Measurements from ENCODE around the gene RAB36. TPM values are rescaled to one million over a fixed set of nuclear protein-coding genes. Genes with fewer than 3 reads are reported as not detected.

Gene RAB36
- total and polyA plus RNA-seq, 4 donors, result 0.22 to 0.56 (median 0.37) TPM

GRCh38 chr22:23184100-23184763 is 39.0 kb downstream of the RAB36 start:
- no peak overlapping the region for H3K4me3 ChIP-seq (ENCODE audit: low read depth in 1 of 3, low read length in 3 of 3)
- peaks cover 7 to 47% (median 40%) of the 10 kb centered on the region in 4 donors for H3K4me1 ChIP-seq (ENCODE audit: control insufficient read depth in 4 of 4, insufficient read depth in 4 of 4, low read length in 3 of 4)
- WGBS, result 64% methylated on average over 3 of the region's 3 CpGs
- TF ChIP-seq, protein P1, sequence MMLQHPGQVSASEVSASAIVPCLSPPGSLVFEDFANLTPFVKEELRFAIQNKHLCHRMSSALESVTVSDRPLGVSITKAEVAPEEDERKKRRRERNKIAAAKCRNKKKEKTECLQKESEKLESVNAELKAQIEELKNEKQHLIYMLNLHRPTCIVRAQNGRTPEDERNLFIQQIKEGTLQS (IDR thresholded peaks at IDR 0.05), result no peak
- TF ChIP-seq, protein P2, sequence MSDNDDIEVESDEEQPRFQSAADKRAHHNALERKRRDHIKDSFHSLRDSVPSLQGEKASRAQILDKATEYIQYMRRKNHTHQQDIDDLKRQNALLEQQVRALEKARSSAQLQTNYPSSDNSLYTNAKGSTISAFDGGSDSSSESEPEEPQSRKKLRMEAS (IDR thresholded peaks at IDR 0.05), result no peak
- no peak for TF ChIP-seq FOXA2 (IDR thresholded peaks at IDR 0.05)
- peak in 1 of 2 donors; percentile 31 for TF ChIP-seq HNF4A (conservative IDR thresholded peaks at IDR 0.05)
- DNase-seq (ENCODE audit: low spot score), result no peak
- no peaks in the 10 kb centered on the region for H3K36me3 ChIP-seq (ENCODE audit: control insufficient read depth in 4 of 4, insufficient read depth in 3 of 4, low read depth in 1 of 4, low read length in 3 of 4)
- no peak overlapping the region for H3K9ac ChIP-seq (ENCODE audit: low read depth in 1 of 2, low read length in 2 of 2)
- H3K27ac ChIP-seq (ENCODE audit: low read depth in 1 of 2, low read length in 2 of 2), result peak overlapping the region; percentile 2 to 31
- no peaks in the 10 kb centered on the region for H3K27me3 ChIP-seq (ENCODE audit: control insufficient read depth in 4 of 4, insufficient read depth in 4 of 4, low read length in 3 of 4)
- H3K9me3 ChIP-seq (ENCODE audit: control insufficient read depth in 4 of 4, low read length in 3 of 4), result no peaks in the 10 kb centered on the region

- WGBS, result 74% methylated on average over 5 of the region's 5 CpGs
- Histone ChIP-seq H3K9me3 (ENCODE audit: control insufficient read depth in 4 of 4, low read length in 3 of 4) (no peaks in the 10 kb centered on the region), H3K4me1 (ENCODE audit: control insufficient read depth in 4 of 4, insufficient read depth in 4 of 4, low read length in 3 of 4) (peaks cover 7 to 42% (median 36%) of the 10 kb centered on the region in 4 donors), H3K27ac (ENCODE audit: low read depth in 1 of 2, low read length in 2 of 2) (peak overlapping the region; percentile 2 to 31), H3K4me3 (ENCODE audit: low read depth in 1 of 3, low read length in 3 of 3) (no peak overlapping the region), H3K27me3 (ENCODE audit: control insufficient read depth in 4 of 4, insufficient read depth in 4 of 4, low read length in 3 of 4) (no peaks in the 10 kb centered on the region), H3K9ac (ENCODE audit: low read depth in 1 of 2, low read length in 2 of 2) (no peak overlapping the region), H3K36me3 (ENCODE audit: control insufficient read depth in 4 of 4, insufficient read depth in 3 of 4, low read depth in 1 of 4, low read length in 3 of 4) (no peaks in the 10 kb centered on the region)
- no peak for DNase-seq (ENCODE audit: low spot score)
- TF ChIP-seq, protein P1 (IDR thresholded peaks at IDR 0.05), result no peak
- TF ChIP-seq JUND (IDR thresholded peaks at IDR 0.05) (no peak), SP1 (IDR thresholded peaks at IDR 0.05) (no peak), GABPA (IDR thresholded peaks at IDR 0.05 in 1 of 2, conservative IDR thresholded peaks at IDR 0.05 in 1 of 2) (no peak), HNF4G (IDR thresholded peaks at IDR 0.05) (no peak), FOXA2 (IDR thresholded peaks at IDR 0.05) (no peak), EGR1 (IDR thresholded peaks at IDR 0.05; ENCODE audit: low read depth in 2 of 2) (no peak), FOXA1 (IDR thresholded peaks at IDR 0.05) (no peak), RXRA (IDR thresholded peaks at IDR 0.05) (no peak), TAF1 (conservative IDR thresholded peaks at IDR 0.05) (no peak)
- TF ChIP-seq, protein P3, sequence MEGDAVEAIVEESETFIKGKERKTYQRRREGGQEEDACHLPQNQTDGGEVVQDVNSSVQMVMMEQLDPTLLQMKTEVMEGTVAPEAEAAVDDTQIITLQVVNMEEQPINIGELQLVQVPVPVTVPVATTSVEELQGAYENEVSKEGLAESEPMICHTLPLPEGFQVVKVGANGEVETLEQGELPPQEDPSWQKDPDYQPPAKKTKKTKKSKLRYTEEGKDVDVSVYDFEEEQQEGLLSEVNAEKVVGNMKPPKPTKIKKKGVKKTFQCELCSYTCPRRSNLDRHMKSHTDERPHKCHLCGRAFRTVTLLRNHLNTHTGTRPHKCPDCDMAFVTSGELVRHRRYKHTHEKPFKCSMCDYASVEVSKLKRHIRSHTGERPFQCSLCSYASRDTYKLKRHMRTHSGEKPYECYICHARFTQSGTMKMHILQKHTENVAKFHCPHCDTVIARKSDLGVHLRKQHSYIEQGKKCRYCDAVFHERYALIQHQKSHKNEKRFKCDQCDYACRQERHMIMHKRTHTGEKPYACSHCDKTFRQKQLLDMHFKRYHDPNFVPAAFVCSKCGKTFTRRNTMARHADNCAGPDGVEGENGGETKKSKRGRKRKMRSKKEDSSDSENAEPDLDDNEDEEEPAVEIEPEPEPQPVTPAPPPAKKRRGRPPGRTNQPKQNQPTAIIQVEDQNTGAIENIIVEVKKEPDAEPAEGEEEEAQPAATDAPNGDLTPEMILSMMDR (IDR thresholded peaks at IDR 0.05; ENCODE audit: low read depth, low read length, missing input control), result no peak
Observed at GRCh38 chr22:23184764-23185113, 39.5 kb downstream of the RAB36 start.

DNA sequence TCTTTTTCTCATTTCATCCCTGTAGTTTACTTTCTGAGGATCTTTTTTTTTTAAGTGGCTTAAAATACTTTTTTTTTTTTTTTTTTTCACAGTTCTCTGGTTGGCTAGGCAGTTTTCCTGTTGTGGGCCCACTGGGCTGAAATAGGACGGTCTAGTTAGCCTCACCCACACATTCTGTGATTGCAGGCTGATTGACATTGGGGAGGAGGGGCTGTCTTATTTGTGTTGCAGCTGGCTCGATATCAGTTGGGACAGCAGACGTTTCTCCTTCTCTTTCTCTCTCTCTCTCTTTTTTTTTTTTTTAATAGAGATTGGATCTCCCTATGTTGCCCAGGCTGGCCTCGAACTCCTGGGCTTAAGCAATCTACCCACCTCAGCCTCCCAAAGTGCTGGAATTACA is 41.9 kb downstream of the RAB36 start:
- H3K9ac ChIP-seq (ENCODE audit: low read depth in 1 of 2, low read length in 2 of 2), result no peak overlapping the region
- H3K4me3 ChIP-seq (ENCODE audit: low read depth in 1 of 3, low read length in 3 of 3), result no peak overlapping the region
- TF ChIP-seq, protein P1 (IDR thresholded peaks at IDR 0.05), result no peak
- TF ChIP-seq EGR1 (IDR thresholded peaks at IDR 0.05; ENCODE audit: low read depth in 2 of 2) (no peak), HNF4A (conservative IDR thresholded peaks at IDR 0.05) (no peak), RXRA (IDR thresholded peaks at IDR 0.05) (no peak), FOXA2 (IDR thresholded peaks at IDR 0.05) (no peak), NR2F2 (IDR thresholded peaks at IDR 0.05) (no peak), FOXA1 (IDR thresholded peaks at IDR 0.05) (no peak), TAF1 (conservative IDR thresholded peaks at IDR 0.05) (no peak), GABPA (IDR thresholded peaks at IDR 0.05 in 1 of 2, conservative IDR thresholded peaks at IDR 0.05 in 1 of 2) (no peak), RAD21 (IDR thresholded peaks at IDR 0.05) (no peak), YY1 (IDR thresholded peaks at IDR 0.05) (no peak)
- TF ChIP-seq, protein P2 (IDR thresholded peaks at IDR 0.05), result no peak
- TF ChIP-seq, protein P3 (IDR thresholded peaks at IDR 0.05; ENCODE audit: low read depth, low read length, missing input control), result no peak
- H3K36me3 ChIP-seq (ENCODE audit: control insufficient read depth in 4 of 4, insufficient read depth in 3 of 4, low read depth in 1 of 4, low read length in 3 of 4), result no peaks in the 10 kb centered on the region
- no peaks in the 10 kb centered on the region for H3K9me3 ChIP-seq (ENCODE audit: control insufficient read depth in 4 of 4, low read length in 3 of 4)
- no peak overlapping the region for H3K27ac ChIP-seq (ENCODE audit: low read depth in 1 of 2, low read length in 2 of 2)
- WGBS, result 38% methylated on average over 4 of the region's 4 CpGs
- no peak for DNase-seq (ENCODE audit: low spot score)
- H3K4me1 ChIP-seq (ENCODE audit: control insufficient read depth in 4 of 4, insufficient read depth in 4 of 4, low read length in 3 of 4), result peaks cover 0 to 27% (median 23%) of the 10 kb centered on the region in 4 donors
- H3K27me3 ChIP-seq (ENCODE audit: control insufficient read depth in 4 of 4, insufficient read depth in 4 of 4, low read length in 3 of 4), result no peaks in the 10 kb centered on the region

Data from liver (tissue), 9 donors.